OCI-LY7 (cell line): ENCODE data around the gene MRTFB.

ENCODE experiments used
- CTCF ChIP-seq: fragments of 200-600 bp; sonication (generic); conservative IDR thresholded peaks from 2 replicates; pipeline ENCODE4 v1.5.1; 2014; ENCODE audit warnings: mild to moderate bottlenecking, antibody characterized with exemption, low read length, moderate library complexity, mixed read lengths
- EZH2phosphoT487 ChIP-seq: fragments of 200-600 bp; sonication (generic); IDR thresholded peaks from 2 replicates; pipeline ENCODE4 v1.6.1; 2018; ENCODE audit warnings: low read depth, borderline replicate concordance, mild to moderate bottlenecking, mixed run types, antibody characterized with exemption, low read length, moderate library complexity, mixed read lengths

GRCh38 chr16:14278749-14279148, 207.6 kb downstream of the MRTFB start:
- TF ChIP-seq CTCF = no peak
- no peak for TF ChIP-seq EZH2phosphoT487
